ENCODE results near the gene ASIC1. TPM values are rescaled to one million over a fixed set of nuclear protein-coding genes. Genes with fewer than 3 reads are reported as not detected.
A peak's percentile ranks its signal among the peaks of the same experiment; 100 is the strongest.

The ASIC1 gene
- total RNA-seq, 1 experiment from 2014 or later: 2.7 TPM

- Histone ChIP-seq H3K4me3 (ENCODE audit: low read depth, low read length, poor library complexity, severe bottlenecking) (no peak overlapping the region), H3K36me3 (ENCODE audit: insufficient read depth, low read length, poor library complexity, severe bottlenecking) (peaks cover 28% of the 10 kb centered on the region), H3K9me3 (ENCODE audit: low read depth, low read length, poor library complexity, severe bottlenecking) (no peaks in the 10 kb centered on the region), H3K27me3 (replicated peaks; ENCODE audit: insufficient read depth, low read depth, low read length, poor library complexity) (no peaks in the 10 kb centered on the region), H3K27ac (ENCODE audit: low read depth, low read length, poor library complexity, severe bottlenecking) (no peak overlapping the region), H3K4me1 (ENCODE audit: insufficient read depth, low read length, poor library complexity, severe bottlenecking) (peaks cover 8% of the 10 kb centered on the region)
- POLR2A ChIA-PET (ENCODE audit: low non-redundant PET): interaction anchor here (0.6 kb wide), 2 partner anchors 18 to 30 kb away, joined by 3 to 5 read pairs; partner anchors contain the start of gene SMARCD1
- CTCF ChIA-PET: interaction anchor here (0.6 to 2.5 kb wide), 4 partner anchors 9 to 73 kb away, joined by 3 to 21 read pairs (median 3); partner anchors contain the start of gene COX14
- intact Hi-C loops (cut with micrococcal nuclease; ENCODE audit: unreplicated experiment): no loop called here
- no peak for DNase-seq (ENCODE audit: low spot score)
- BruUV-seq (replicated peaks): no TSS peak
- TF ChIP-seq EZH2 (IDR thresholded peaks at IDR 0.05; ENCODE audit: borderline replicate concordance, low read depth, low read length, poor library complexity, severe bottlenecking) (no peak), CTCF (conservative IDR thresholded peaks at IDR 0.05; ENCODE audit: low read depth, low read length) (no peak)
Measured at GRCh38 chr12:50102646-50103309, 45.4 kb downstream of the ASIC1 start.

- Histone ChIP-seq H3K27me3 (replicated peaks; ENCODE audit: insufficient read depth, low read depth, low read length, poor library complexity) (no peaks in the 10 kb centered on the region), H3K4me3 (ENCODE audit: low read depth, low read length, poor library complexity, severe bottlenecking) (no peak overlapping the region), H3K4me1 (ENCODE audit: insufficient read depth, low read length, poor library complexity, severe bottlenecking) (peaks cover 8% of the 10 kb centered on the region), H3K27ac (ENCODE audit: low read depth, low read length, poor library complexity, severe bottlenecking) (no peak overlapping the region), H3K36me3 (ENCODE audit: insufficient read depth, low read length, poor library complexity, severe bottlenecking) (peaks cover 22% of the 10 kb centered on the region), H3K9me3 (ENCODE audit: low read depth, low read length, poor library complexity, severe bottlenecking) (no peaks in the 10 kb centered on the region)
- POLR2A ChIA-PET (ENCODE audit: low non-redundant PET): interaction anchor here (0.6 to 1.1 kb wide), 3 partner anchors 19 to 353 kb away, joined by 3 to 7 read pairs (median 3); no protein-coding TSS in a partner anchor
- CTCF ChIA-PET: interaction anchor here (0.7 to 1.2 kb wide), 4 partner anchors 8 to 19 kb away, joined by 3 read pairs; partner anchors contain the start of gene COX14
- no peak for DNase-seq (ENCODE audit: low spot score)
- TF ChIP-seq EZH2 (IDR thresholded peaks at IDR 0.05; ENCODE audit: borderline replicate concordance, low read depth, low read length, poor library complexity, severe bottlenecking): no peak
- TF ChIP-seq CTCF (conservative IDR thresholded peaks at IDR 0.05; ENCODE audit: low read depth, low read length): no peak
- intact Hi-C loops (cut with micrococcal nuclease; ENCODE audit: unreplicated experiment): no loop called here
- BruUV-seq (replicated peaks): no TSS peak
Measured at GRCh38 chr12:50103351-50103750, 46.0 kb downstream of the ASIC1 start.

GRCh38 chr12:50103767-50104321, 46.4 kb downstream of the ASIC1 start, which contains the start of gene GPD1:
Gene GPD1, plus strand, starts transcription at chr12:50104008. Its CDS starts 43 bp downstream, at chr12:50104051.
- H3K9me3 ChIP-seq (ENCODE audit: low read depth, low read length, poor library complexity, severe bottlenecking): no peaks in the 10 kb centered on the region
- ChIA-PET POLR2A (ENCODE audit: low non-redundant PET) (interaction anchor here (0.6 to 1.1 kb wide), 2 partner anchors 19 to 353 kb away, joined by 3 to 7 read pairs; no protein-coding TSS in a partner anchor), CTCF (interaction anchor here (0.7 to 1.2 kb wide), 4 partner anchors 8 to 19 kb away, joined by 3 read pairs; partner anchors contain the start of gene COX14)
- peaks cover 8% of the 10 kb centered on the region for H3K4me1 ChIP-seq (ENCODE audit: insufficient read depth, low read length, poor library complexity, severe bottlenecking)
- no peak within 1 kb of the TSS for H3K27ac ChIP-seq (ENCODE audit: low read depth, low read length, poor library complexity, severe bottlenecking)
- H3K27me3 ChIP-seq (replicated peaks; ENCODE audit: insufficient read depth, low read depth, low read length, poor library complexity): no peaks in the 10 kb centered on the region
- H3K4me3 ChIP-seq (ENCODE audit: low read depth, low read length, poor library complexity, severe bottlenecking): no peak within 1 kb of the TSS
- TF ChIP-seq CTCF (conservative IDR thresholded peaks at IDR 0.05; ENCODE audit: low read depth, low read length) (0 out of 2 replicates have a peak, but pooled peaks have one; percentile 18), EZH2 (IDR thresholded peaks at IDR 0.05; ENCODE audit: borderline replicate concordance, low read depth, low read length, poor library complexity, severe bottlenecking) (no peak)
- BruUV-seq (replicated peaks): no TSS peak
- H3K36me3 ChIP-seq (ENCODE audit: insufficient read depth, low read length, poor library complexity, severe bottlenecking): peaks cover 17% of the 10 kb centered on the region
- intact Hi-C loops (cut with micrococcal nuclease; ENCODE audit: unreplicated experiment): no loop called here
- DNase-seq (ENCODE audit: low spot score): peak; percentile 82
